A549 (cell line): ENCODE results near the gene NIPAL3. TPM values are rescaled to one million over a fixed set of nuclear protein-coding genes. Genes with fewer than 3 reads are reported as not detected.

Experiments
- ATAC-seq, 2 experiments: fragments of 200-7000 bp in 1 of 2; fragments of >200 bp in 1 of 2; cut with Nextera tagmentation in 1 of 2; cut with Tn5 transposase in 1 of 2; 3 replicates each; pipeline versions ENCODE4 v1.8.0 to v1.9.1; 2018 to 2020; ENCODE audit warnings: mild to moderate bottlenecking in 1 of 2, moderate library complexity in 1 of 2
- CTCF ChIA-PET: fragments of 300-600 bp; sonication (Branson Sonifier 250); formaldehyde crosslinking; extraction: SDS; loops from one replicate; lab custom pipeline; 2021; ENCODE audit warnings: antibody characterized with exemption, inconsistent platforms; lab: Yijun Ruan, JAX
- POLR2A ChIA-PET: fragments of 350-600 bp; formaldehyde crosslinking; extraction: SDS; loops from one replicate; lab custom pipeline; 2021; ENCODE audit warnings: antibody characterized with exemption, inconsistent platforms; lab: Yijun Ruan, JAX
- DNase-seq, 2 experiments: peaks; one replicate each; pipeline versions ENCODE4 v3.0.0 to v3.0.0-alpha.2; 2011 to 2016; ENCODE audit warnings: low read depth in 1 of 2, low spot score in 1 of 2
- FAIRE-seq: peaks from 2 replicates; lab custom pipeline; 2011; peaks lifted over from hg19 to GRCh38; lab: Jason Lieb, UNC
- H3K27ac ChIP-seq, 2 experiments: fragments of >200 bp; sonication (Bioruptor Twin); formaldehyde crosslinking; 3 replicates each; pipeline ENCODE4 v1.5.1; 2016 to 2017
- H3K4me1 ChIP-seq: fragments of >200 bp; sonication (Bioruptor Twin); formaldehyde crosslinking; 3 replicates; pipeline ENCODE4 v1.6.1; 2016
- H3K4me2 ChIP-seq: fragments of >200 bp; sonication (Bioruptor Twin); formaldehyde crosslinking; 3 replicates; pipeline ENCODE4 v1.6.1; 2016
- H3K4me3 ChIP-seq: fragments of >200 bp; sonication (Bioruptor Twin); formaldehyde crosslinking; 3 replicates; pipeline ENCODE4 v1.5.1; 2016
- H3K9me3 ChIP-seq: fragments of >200 bp; sonication (Bioruptor Twin); formaldehyde crosslinking; 3 replicates; pipeline ENCODE4 v1.6.1; 2016
- BHLHE40 ChIP-seq: IDR thresholded peaks from 2 replicates; pipeline ENCODE4 v1.6.1; 2012; ENCODE audit warnings: low read depth, low read length, inconsistent platforms
- CTCF ChIP-seq: fragments of >200 bp; sonication (Bioruptor Twin); formaldehyde crosslinking; IDR thresholded peaks from 3 replicates; pipeline ENCODE4 v1.5.1; 2016
- GATA3 ChIP-seq: IDR thresholded peaks from 2 replicates; pipeline ENCODE4 v1.6.1; 2012; ENCODE audit warnings: borderline replicate concordance
- HOXA7 ChIP-seq: fragments of 250-450 bp; sonication (Bioruptor Pico); IDR thresholded peaks from 2 replicates; pipeline ENCODE4 v1.5.0; 2020; ENCODE audit warnings: mild to moderate bottlenecking, moderate library complexity
- HOXB13 ChIP-seq: fragments of 250-450 bp; sonication (Bioruptor Pico); IDR thresholded peaks from 2 replicates; pipeline ENCODE4 v1.5.0; 2020; ENCODE audit warnings: low read depth, mild to moderate bottlenecking, moderate library complexity
- KDM5A ChIP-seq: fragments of 200-600 bp; sonication (generic); IDR thresholded peaks from 2 replicates; pipeline ENCODE4 v1.6.1; 2016; ENCODE audit warnings: antibody characterized with exemption, mild to moderate bottlenecking
- NFE2L2 ChIP-seq: fragments of 150-350 bp; conservative IDR thresholded peaks from 2 replicates; pipeline ENCODE4 v1.6.1; 2014; ENCODE audit warnings: low read length
- POLR2A ChIP-seq: IDR thresholded peaks from 2 replicates; pipeline ENCODE4 v1.6.1; 2012; ENCODE audit warnings: mild to moderate bottlenecking, low read length
- RAD21 ChIP-seq, 2 experiments: fragments of >200 bp in 1 of 2; sonication (Bioruptor Twin) in 1 of 2; formaldehyde crosslinking in 1 of 2; IDR thresholded peaks in 1 of 2; conservative IDR thresholded peaks in 1 of 2; 2 replicates in 1 of 2; 3 replicates in 1 of 2; pipeline ENCODE4 v1.6.1; 2012 to 2018; ENCODE audit warnings: inconsistent platforms in 1 of 2
- SMC3 ChIP-seq: fragments of >200 bp; sonication (Bioruptor Twin); formaldehyde crosslinking; IDR thresholded peaks from 3 replicates; pipeline ENCODE4 v1.6.1; 2018; ENCODE audit warnings: inconsistent platforms
- USF2 ChIP-seq: fragments of 450-650 bp; IDR thresholded peaks from 2 replicates; pipeline ENCODE4 v1.6.1; 2014; ENCODE audit warnings: antibody characterized with exemption
- ZFP36 ChIP-seq: fragments of 450-650 bp; IDR thresholded peaks from 2 replicates; pipeline ENCODE4 v1.6.1; 2014; ENCODE audit warnings: borderline replicate concordance; ENCODE audit not compliant: partially characterized antibody
- ZNF302 ChIP-seq: fragments of 250-450 bp; sonication (Bioruptor Pico); IDR thresholded peaks from 2 replicates; pipeline ENCODE4 v1.9.0; 2021; ENCODE audit warnings: inconsistent platforms, mild to moderate bottlenecking, moderate library complexity
- WGBS: methylation state at CpG from one replicate; pipeline ENCODE4 v1.1.6; 2017; ENCODE audit errors: missing lambda C conversion rate; 5-methylcytosine and 5-hydroxymethylcytosine counted together
- polyA plus RNA-seq, 4 experiments: library from polyadenylated mRNA; depleted of rRNA in 3 of 4; stranded (reverse); fragments of >200 nt; fragmentation: RNase III in 1 of 4; extraction: RNeasy Plus Mini Kit Qiagen cat#74134 plus additional on column Dnase treatment in 1 of 4; gene quantifications; 2 replicates in 3 of 4; 3 replicates in 1 of 4; pipeline ENCODE4 v1.2.3, GENCODE V29; 2011 to 2017
- TF ChIP-seq, protein P1 (sequence below): fragments of >200 bp; sonication (Bioruptor Twin); formaldehyde crosslinking; IDR thresholded peaks from 3 replicates; pipeline ENCODE4 v1.6.1; 2016
- TF ChIP-seq, protein P2 (sequence below): fragments of 250-450 bp; sonication (Bioruptor Pico); IDR thresholded peaks from 2 replicates; pipeline ENCODE4 v1.5.0; 2020; ENCODE audit warnings: low read depth, mild to moderate bottlenecking, moderate library complexity

Gene NIPAL3
- polyA plus RNA-seq, 2 of the 4 experiments (the other 2 are of a cell fraction) = 5.1 to 10.4 TPM

GRCh38 chr1:24391882-24392603, 23.6 kb upstream of the NIPAL3 start:
- DNase-seq (peak; percentile 59 to 63), ATAC-seq (peak; percentile 85 to 91), FAIRE-seq (no peak)
- ChIA-PET CTCF (interaction anchor here (0.6 to 23.6 kb wide), 81 partner anchors 9 to 624 kb away, joined by 3 to 748 read pairs (median 4); partner anchors contain the start of genes GALE, GRHL3, IFNLR1 and NIPAL3), POLR2A (interaction anchor here (1.5 to 2.1 kb wide), 3 partner anchors 190 to 242 kb away, joined by 6 to 10 read pairs (median 8); no protein-coding TSS in a partner anchor)
- Histone ChIP-seq H3K4me1 (peaks cover 55% of the 10 kb centered on the region), H3K9me3 (no peaks in the 10 kb centered on the region), H3K4me3 (no peak overlapping the region), H3K4me2 (peak overlapping the region; percentile 46), H3K27ac (peak overlapping the region; percentile 56 to 81; a peak in 5 of 6 replicates)
- TF ChIP-seq, protein P1, sequence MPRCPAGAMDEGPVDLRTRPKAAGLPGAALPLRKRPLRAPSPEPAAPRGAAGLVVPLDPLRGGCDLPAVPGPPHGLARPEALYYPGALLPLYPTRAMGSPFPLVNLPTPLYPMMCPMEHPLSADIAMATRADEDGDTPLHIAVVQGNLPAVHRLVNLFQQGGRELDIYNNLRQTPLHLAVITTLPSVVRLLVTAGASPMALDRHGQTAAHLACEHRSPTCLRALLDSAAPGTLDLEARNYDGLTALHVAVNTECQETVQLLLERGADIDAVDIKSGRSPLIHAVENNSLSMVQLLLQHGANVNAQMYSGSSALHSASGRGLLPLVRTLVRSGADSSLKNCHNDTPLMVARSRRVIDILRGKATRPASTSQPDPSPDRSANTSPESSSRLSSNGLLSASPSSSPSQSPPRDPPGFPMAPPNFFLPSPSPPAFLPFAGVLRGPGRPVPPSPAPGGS = no peak
- TF ChIP-seq ZNF302 (CRISPR knock-in tag) (no peak), SMC3 (peak; percentile 79), RAD21 (conservative IDR thresholded peaks at IDR 0.05 in 1 of 2, IDR thresholded peaks at IDR 0.05 in 1 of 2) (peak; percentile 85 to 89), HOXA7 (CRISPR knock-in tag) (no peak), GATA3 (no peak), CTCF (peak; percentile 76)
- WGBS = 41% methylated on average over 11 of the region's 11 CpGs

- Histone ChIP-seq H3K4me1 (peaks cover 50% of the 10 kb centered on the region), H3K4me3 (no peak overlapping the region), H3K27ac (peak overlapping the region in 1 of 2 experiments; percentile 51; a peak in 1 of 6 replicates), H3K4me2 (no peak overlapping the region), H3K9me3 (no peaks in the 10 kb centered on the region)
- CTCF ChIA-PET = interaction anchor here (0.6 to 23.6 kb wide), 50 partner anchors 10 to 592 kb away, joined by 3 to 748 read pairs (median 10); partner anchors contain the start of genes GALE, GRHL3, NIPAL3 and STPG1
- 85% methylated on average over 4 of the region's 4 CpGs for WGBS
- POLR2A ChIA-PET = interaction anchor here (1.5 to 2.1 kb wide), 2 partner anchors 193 to 242 kb away, joined by 6 to 10 read pairs; no protein-coding TSS in a partner anchor
- ATAC-seq = peak in 1 of 2 experiments; percentile 8; a peak in 1 of 6 replicates
- TF ChIP-seq ZFP36 = no peak
- TF ChIP-seq, all 56 proteins: peak for 0
- FAIRE-seq (no peak), DNase-seq (no peak)
Measured at GRCh38 chr1:24392604-24392946, 23.0 kb upstream of the NIPAL3 start.

GRCh38 chr1:24392982-24393650, 22.5 kb upstream of the NIPAL3 start:
- 86% methylated on average over 4 of the region's 4 CpGs for WGBS
- Histone ChIP-seq H3K4me3 (no peak overlapping the region), H3K4me1 (peaks cover 45% of the 10 kb centered on the region), H3K4me2 (peak overlapping the region; percentile 61), H3K9me3 (no peaks in the 10 kb centered on the region), H3K27ac (peak overlapping the region; percentile 51 to 59; a peak in 5 of 6 replicates)
- ATAC-seq (no peak), DNase-seq (no peak), FAIRE-seq (no peak)
- TF ChIP-seq HOXB13 (CRISPR knock-in tag) = no peak
- no peak for TF ChIP-seq BHLHE40
- TF ChIP-seq SMC3 = no peak
- TF ChIP-seq NFE2L2 = no peak
- TF ChIP-seq RAD21 (conservative IDR thresholded peaks at IDR 0.05 in 1 of 2, IDR thresholded peaks at IDR 0.05 in 1 of 2) = no peak
- TF ChIP-seq POLR2A = no peak
- TF ChIP-seq USF2 = no peak
- TF ChIP-seq HOXA7 (CRISPR knock-in tag) = no peak
- TF ChIP-seq ZFP36 = no peak
- no peak for TF ChIP-seq KDM5A
- TF ChIP-seq, protein P2, sequence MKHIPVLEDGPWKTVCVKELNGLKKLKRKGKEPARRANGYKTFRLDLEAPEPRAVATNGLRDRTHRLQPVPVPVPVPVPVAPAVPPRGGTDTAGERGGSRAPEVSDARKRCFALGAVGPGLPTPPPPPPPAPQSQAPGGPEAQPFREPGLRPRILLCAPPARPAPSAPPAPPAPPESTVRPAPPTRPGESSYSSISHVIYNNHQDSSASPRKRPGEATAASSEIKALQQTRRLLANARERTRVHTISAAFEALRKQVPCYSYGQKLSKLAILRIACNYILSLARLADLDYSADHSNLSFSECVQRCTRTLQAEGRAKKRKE (CRISPR knock-in tag) = no peak
- POLR2A ChIA-PET = interaction anchor here (0.9 to 2.1 kb wide), 5 partner anchors 16 to 243 kb away, joined by 3 to 10 read pairs (median 4); partner anchors contain the start of genes RCAN3 and STPG1
- CTCF ChIA-PET = interaction anchor here (0.6 to 23.6 kb wide), 34 partner anchors 10 to 592 kb away, joined by 3 to 748 read pairs (median 9); partner anchors contain the start of genes GALE, GRHL3, NIPAL3 and STPG1
